Iris pigment epithelial cell (primary cell): ENCODE measurements around the gene PHF11.
A peak's percentile ranks its signal among the peaks of the same experiment; 100 is the strongest.
"Not testable (repeated sequence)": the region's sequence is repeated elsewhere in the genome, so short reads cannot be mapped to it uniquely, and the experiment has no call there.

Source experiments
- DNase-seq: peaks from one replicate; pipeline ENCODE4 v3.0.0-alpha.2; 2011; ENCODE audit warnings: low read depth

The PHF11 gene

GRCh38 chr13:49495783-49496762 is at the start of gene PHF11:
Gene PHF11 (plus strand): TSS chr13:49495953. CDS start chr13:49496002, 49 bp downstream.
- peak; percentile 73 for DNase-seq

- no peak for DNase-seq
These were observed 49.3 kb upstream of the PHF11 start for GRCh38 chr13:49446473-49446872.

GRCh38 chr13:49448753-49449152 is 47.0 kb upstream of the PHF11 start:
- DNase-seq: no peak

GRCh38 chr13:49450105-49450819 is 45.5 kb upstream of the PHF11 start:
- no peak for DNase-seq

- no peak for DNase-seq
These were observed 42.9 kb upstream of the PHF11 start for GRCh38 chr13:49452725-49453457.

GRCh38 chr13:49453465-49453864 is 42.3 kb upstream of the PHF11 start:
- DNase-seq: no peak

- peak; percentile 89 for DNase-seq
These were observed 41.3 kb upstream of the PHF11 start for GRCh38 chr13:49454388-49455006.

- no peak for DNase-seq
These were observed 40.8 kb upstream of the PHF11 start for GRCh38 chr13:49455007-49455398.

- DNase-seq: peak; percentile 83
These were observed 39.6 kb upstream of the PHF11 start for GRCh38 chr13:49456156-49456555.

GRCh38 chr13:49457221-49457620 is 38.5 kb upstream of the PHF11 start:
- peak; percentile 71 for DNase-seq

GRCh38 chr13:49459580-49459979 is 36.2 kb upstream of the PHF11 start:
- no peak for DNase-seq

- no peak for DNase-seq
These were observed 31.7 kb upstream of the PHF11 start for GRCh38 chr13:49464085-49464484.

- DNase-seq: peak; percentile 76
These were observed 31.0 kb upstream of the PHF11 start for GRCh38 chr13:49464621-49465325.

GRCh38 chr13:49466292-49466838 is 29.4 kb upstream of the PHF11 start:
- DNase-seq: no peak

GRCh38 chr13:49472186-49472585 is 23.6 kb upstream of the PHF11 start:
- DNase-seq: peak; percentile 38

GRCh38 chr13:49476529-49476928 is 19.2 kb upstream of the PHF11 start:
- no peak for DNase-seq

- no peak for DNase-seq
These were observed 14.0 kb upstream of the PHF11 start for GRCh38 chr13:49481788-49482187.

- no peak for DNase-seq
These were observed 7.2 kb upstream of the PHF11 start for GRCh38 chr13:49488563-49488962.

- DNase-seq: no peak
These were observed 1.1 kb upstream of the PHF11 start for GRCh38 chr13:49494645-49495044.

- not testable (repeated sequence) for DNase-seq
These were observed 1.1 kb downstream of the PHF11 start for GRCh38 chr13:49496837-49497236.

GRCh38 chr13:49497272-49497671 is 1.5 kb downstream of the PHF11 start:
- DNase-seq: no peak
